K562 treated with DMSO at 1 percent for 48 hours (cell line): Measurements from ENCODE around the gene SLC22A15. TPM values are rescaled to one million over a fixed set of nuclear protein-coding genes. Genes with fewer than 3 reads are reported as not detected.

Experiments used
- total RNA-seq: library from RNA; unstranded; fragments of 300-600 nt; gene quantifications from 2 replicates; pipeline ENCODE4 v1.2.3, GENCODE V29; 2022; ENCODE audit warnings: low replicate concordance; ENCODE audit errors: extremely low read depth

The SLC22A15 gene
- total RNA-seq = not detected in 2 replicates

DNA sequence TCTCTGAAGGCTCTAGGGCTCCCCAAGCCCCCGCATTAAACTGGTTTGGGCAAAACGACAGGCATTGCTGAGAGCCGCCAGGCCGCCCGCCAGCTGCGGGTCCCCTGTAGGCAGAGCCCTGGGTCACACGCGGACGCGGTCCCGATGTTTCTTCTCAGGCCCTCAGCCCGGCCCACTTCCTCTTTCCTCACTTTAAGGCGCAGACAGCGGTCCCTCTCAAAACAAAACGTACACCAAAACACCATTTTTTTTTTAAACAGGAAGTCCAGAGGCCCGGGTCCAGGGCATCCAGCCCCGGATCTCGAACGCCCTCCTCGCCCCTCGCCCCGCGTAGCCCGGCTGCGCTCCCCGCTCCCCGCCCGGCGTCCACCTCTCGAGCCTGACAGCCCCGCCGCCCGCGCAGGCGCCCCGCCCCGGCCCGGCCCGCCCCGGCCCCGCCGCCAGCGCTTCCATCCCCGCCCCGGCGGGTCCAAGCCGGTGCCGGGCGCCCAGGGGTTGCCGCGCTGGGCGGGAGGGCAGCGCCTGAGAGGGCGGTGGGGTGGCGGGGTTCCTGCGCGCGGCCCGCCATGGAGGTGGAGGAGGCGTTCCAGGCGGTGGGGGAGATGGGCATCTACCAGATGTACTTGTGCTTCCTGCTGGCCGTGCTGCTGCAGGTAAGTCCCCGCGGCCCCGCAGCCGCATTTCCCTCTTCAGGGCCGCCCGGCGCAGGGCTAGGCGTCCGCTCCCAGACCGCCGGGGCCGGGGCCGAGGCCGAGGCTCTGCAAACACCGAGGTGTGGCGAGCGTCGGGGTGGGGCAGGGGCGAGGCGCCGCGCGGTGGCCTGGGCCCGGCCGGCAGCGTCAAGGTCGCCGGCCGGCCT lies at the start of gene SLC22A15:
SLC22A15 (plus strand) TSS at position 452 of the 859 bp plus-strand sequence; CDS start at position 567, 115 bp downstream.

DNA sequence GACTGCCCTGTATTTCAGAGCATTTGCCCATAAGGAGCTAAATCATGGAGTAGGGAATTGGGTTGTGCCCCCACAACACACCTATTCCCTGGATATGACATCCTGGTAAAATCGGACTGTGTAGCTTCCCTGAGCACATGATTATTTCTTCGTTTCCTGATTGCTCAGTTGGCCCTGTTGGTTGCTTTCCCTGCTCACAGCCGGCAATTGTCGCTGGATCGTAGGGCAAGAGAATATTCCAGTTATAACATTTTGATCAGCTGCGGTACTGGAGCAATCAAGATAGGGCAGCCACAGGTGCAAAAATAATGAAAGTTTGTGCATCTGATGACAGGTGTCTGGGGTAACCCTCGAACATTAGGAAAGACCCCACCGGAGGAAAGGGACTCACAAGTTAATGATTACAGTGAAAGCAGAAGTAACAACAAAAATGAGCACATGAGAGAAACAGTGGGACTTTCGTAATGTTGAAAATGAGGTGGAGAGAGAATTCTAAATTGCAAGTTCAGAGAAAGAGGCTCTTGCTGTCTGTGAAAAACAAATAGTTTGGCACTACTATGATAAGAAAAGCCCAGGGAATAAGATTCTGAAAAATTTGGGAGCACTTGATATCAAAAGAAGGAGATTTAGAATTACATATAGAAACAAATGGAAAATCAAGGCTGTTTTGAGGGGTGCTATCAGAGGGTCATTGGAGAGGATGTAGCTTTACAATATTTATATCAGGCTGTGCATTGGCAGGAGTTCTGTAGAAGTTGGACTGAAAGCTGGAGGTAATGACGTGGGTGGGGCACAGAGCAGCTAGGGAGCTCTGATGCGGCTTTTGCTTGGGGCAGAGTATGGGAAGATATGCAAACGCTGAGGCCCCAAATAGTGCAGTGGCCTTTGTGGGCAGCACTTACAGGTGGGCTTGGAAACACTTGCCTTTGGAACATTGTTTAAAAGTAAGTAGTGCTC lies 134.5 kb downstream of the SLC22A15 start, which contains the start of gene MAB21L3:
MAB21L3 (plus strand) TSS at position 833 of the 957 bp plus-strand sequence. CDS start 1,217 bp downstream, outside the sequence.

Other genes starting within 250 kb of the SLC22A15 start
- not detected in 2 replicates for gene CASQ2, start 207.8 kb upstream of the SLC22A15 start, total RNA-seq
- not detected in 2 replicates for gene NHLH2, start 135.4 kb upstream of the SLC22A15 start, total RNA-seq
- gene MAB21L3, start 134.9 kb downstream of the SLC22A15 start, total RNA-seq = not detected in 2 replicates